Lower leg skin (tissue), 3 donors: Measurements from ENCODE around the gene THSD4.

ENCODE experiments used
- CTCF ChIP-seq, 3 donors: fragments of 450-650 bp; IDR thresholded peaks; one replicate each; pipeline ENCODE4 v1.5.1; 2016; ENCODE audit warnings: antibody characterized with exemption in 3 of 3, mild to moderate bottlenecking in 3 of 3, moderate library complexity in 2 of 3
- POLR2A ChIP-seq, 2 donors: fragments of 450-650 bp; IDR thresholded peaks; one replicate each; pipeline ENCODE4 v1.6.1; 2016 to 2017; ENCODE audit warnings: antibody characterized with exemption in 2 of 2, mild to moderate bottlenecking in 1 of 2, moderate library complexity in 1 of 2

GRCh38 chr15:71702496-71702895, 587.2 kb downstream of the THSD4 start:
- TF ChIP-seq CTCF (IDR thresholded peaks at IDR 0.05), result no peak
- no peak for TF ChIP-seq POLR2A (IDR thresholded peaks at IDR 0.05)
